CD4-positive, alpha-beta T cell treated with Interleukin-17A for 4 hours (primary cell): ENCODE data around the gene PYROXD2.

Experiments
- DNase-seq: peaks from one replicate; pipeline ENCODE4 v3.0.0-alpha.2; 2020; ENCODE audit warnings: mixed read lengths

The PYROXD2 gene

DNA sequence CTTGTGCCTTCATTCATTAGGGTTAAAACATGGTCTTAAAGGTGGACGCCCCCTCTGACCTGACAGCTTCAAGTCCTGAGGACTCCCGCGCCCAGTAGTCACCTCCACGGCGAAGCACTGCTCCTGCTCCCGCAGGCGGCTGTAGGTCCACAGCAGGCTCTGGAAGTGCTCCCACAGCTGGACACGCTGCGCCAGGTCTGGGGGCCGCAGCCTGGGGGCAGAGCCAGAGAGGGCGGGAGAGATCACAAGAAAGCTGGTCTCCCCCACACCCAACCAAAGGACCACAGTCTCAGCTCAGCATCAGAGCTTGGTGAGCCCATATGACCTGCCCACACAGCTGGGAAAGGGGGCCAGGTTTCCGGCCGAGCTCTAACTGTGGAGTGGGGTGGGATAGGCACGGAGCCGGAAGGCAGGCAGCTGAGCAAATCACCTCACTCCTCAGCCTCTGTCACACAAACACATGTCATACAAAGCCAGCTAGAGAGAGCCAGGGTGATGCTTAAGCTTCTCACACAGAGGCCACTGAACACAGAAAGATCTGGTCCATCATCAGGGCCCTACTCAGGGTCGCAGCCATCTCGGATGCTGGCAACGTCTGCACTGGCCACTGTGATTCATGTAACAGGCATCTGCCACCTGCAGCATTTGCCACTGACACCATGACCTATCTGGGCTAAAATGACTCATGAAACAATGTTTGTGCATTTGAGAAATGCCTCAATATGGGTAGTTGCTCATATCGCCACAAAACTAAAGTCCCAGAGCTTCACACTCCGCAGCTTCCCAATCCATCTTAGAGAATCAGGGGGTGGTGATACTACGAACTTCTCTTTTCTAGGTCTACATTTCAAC is 19.1 kb upstream of the PYROXD2 start:
- DNase-seq, result no peak

DNA sequence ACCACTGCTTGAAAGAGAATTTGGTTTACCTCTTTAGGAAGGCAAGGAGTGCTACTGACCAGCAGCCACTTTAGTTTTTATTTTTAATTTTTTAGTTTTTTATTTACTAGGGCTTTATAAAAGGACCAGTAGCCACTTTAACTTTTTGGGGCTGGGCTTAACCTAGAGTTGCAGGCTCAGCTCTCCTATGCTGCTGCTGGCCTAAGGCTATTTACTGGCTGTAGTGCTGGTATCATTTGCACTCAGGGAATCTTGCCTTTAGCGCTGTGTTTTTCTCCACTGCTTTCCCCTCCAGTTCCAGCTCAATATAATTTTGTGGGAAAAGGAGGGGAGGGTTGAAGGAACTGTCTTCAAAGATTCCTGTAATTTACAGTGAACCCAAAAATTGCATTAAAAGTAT is 18.4 kb upstream of the PYROXD2 start:
- no peak for DNase-seq

DNA sequence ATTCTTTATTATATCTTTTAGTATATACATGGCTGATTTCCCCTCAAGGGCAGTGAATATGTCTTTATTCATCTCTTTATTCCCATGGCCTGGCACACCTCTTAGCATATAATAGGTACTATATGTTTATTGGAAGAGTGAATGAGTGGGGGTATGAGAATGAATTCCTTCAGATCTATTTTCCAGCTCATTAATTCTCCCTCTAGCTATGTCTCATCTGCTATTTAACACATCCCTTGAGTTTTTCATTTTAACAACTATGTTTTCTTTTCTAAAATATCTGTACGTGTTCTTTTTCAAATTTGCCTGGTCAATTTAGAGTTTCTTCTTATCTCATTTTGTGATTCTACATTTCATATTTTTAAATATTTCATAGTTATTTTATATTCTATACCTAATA is 17.3 kb upstream of the PYROXD2 start:
- DNase-seq, result no peak

DNA sequence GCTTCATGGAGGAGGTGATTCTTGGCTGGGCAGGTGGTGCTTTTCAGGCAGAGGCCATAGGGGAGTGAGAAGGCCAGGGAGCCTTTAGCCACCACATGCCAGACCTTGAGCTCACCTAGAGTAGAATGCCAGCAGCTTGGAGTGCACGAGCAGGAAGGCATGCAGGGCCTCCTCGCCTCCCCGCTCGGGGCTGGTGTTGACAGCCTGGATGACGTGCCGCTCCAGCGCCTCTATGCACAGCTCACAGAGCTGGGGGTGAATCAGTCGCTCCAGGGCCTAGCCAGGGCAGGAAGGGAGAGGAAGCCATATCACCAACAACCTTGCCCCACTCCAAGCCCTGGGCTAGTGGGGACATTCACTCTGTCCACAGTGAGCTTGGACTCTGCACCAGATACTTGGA is 16.0 kb upstream of the PYROXD2 start:
- no peak for DNase-seq

DNA sequence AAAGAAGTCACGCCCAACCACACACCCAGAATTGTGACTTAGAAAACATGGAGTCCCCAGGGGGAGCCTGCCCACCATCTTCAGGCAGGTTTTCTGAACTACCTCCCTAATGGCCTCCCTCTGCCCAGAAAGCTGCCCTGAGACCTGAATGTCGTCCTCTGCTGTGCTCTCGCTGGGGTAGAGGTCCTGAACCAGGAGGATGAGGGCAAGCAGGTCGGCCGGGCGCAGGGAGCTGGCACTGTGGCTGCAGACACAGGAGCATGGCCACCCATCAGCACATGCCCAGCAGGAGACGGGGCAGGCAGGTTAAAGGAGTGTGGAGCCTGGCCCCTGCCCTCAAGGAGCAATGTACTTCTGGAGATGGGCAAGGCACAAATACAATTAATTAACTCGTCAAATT is 15.4 kb upstream of the PYROXD2 start:
- no peak for DNase-seq

DNA sequence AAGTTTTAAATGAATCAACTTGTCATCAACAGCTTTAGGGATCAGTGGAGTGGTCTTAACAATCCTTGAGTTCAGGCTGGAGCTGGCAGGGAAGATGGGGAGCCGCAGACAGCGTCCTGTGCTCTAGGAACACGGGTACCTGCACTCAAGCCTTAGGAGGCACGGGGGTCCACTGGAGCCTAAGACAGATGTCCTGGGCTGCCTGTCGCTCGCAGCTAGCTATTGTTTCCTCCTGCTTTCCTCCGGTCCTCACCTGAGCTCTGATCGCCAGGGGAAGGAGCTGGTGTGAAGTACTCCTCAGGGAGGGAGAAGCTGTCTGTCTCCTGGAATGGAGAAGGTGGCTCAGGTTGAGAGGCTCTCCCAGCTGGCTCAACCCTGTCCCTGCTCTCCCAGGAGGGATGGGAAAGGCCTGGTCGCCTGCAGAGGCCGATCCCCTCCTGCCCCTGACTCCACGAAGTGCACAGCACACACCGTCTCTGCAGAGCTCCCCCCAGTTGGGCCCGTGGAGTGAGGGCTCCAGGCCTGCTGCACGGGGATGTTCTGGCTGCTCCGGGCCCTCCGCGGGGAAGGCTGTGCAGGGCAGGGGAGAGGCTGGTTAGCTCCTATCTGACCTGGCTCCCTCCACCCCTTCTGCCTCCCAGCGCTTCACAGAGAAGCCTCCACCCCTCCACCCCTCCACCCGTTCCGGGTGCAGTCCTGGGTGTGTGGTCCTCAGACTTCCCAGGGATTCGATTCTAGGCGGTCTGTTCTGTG is 14.5 kb upstream of the PYROXD2 start:
- no peak for DNase-seq

DNA sequence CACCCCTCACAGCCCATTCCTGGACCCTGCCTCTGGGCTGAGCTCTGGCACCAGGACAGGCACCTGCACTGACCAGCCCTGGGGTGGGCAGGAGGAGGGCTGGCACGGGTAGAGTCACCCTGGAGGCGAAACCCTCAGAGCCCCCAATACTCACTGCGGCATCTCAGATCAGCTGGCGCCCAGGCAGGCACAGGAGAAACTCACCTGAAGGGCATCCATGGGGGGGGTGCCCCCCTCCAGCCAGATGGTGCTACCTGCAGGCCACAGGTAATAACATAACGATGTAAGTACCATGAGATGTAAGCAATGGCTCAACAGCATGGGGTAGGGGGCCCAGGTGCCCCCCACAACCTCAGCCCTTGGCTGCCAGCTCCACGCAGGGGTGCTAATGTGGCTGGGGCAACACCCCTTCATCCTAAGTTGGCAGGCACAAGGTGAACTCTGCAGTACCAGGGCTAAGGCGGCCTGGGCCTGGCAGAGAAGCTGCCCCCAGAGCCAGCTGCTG is 12.1 kb upstream of the PYROXD2 start:
- DNase-seq, result no peak

DNA sequence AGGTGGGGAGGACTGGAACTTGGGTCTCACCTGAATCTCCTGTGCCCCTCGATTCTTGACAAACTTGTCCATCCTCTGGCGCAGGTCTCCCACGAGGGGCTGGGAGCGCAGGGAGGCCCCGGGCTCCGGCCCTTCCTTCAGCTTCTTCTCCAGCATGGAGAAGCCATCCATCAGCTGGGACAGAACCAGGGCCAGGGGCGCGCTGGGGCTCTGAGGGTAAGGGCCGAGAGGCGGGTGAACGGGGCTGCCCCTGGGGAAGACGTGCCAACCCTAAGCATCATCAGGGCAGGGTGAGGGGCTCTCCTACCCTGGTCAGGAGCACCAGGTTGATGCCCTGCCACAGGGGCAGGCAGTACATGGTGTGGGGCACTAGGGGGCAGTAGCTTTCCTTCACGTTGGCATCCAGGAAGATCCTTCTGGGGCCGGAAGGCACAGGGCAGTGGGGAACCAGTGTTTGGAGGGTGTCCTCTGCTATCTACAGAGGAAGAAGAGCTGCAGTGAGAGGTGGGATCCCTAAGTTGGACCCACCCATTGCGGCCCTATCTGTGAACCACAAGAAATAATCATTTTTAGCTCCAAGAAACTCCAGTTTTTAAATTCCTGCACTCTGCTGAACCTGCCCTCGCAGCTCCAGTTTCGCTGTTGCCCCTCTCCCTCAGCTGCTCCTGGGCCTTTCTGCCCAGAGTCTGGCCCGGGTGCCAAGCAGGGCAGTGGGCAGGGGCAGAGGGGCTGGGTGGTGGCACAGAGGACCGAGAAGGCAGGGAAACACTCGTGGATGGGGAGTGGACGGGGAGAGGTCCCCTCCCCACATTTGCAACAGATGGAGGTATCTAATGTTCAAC is 10.8 kb upstream of the PYROXD2 start:
- DNase-seq, result peak; percentile 62

DNA sequence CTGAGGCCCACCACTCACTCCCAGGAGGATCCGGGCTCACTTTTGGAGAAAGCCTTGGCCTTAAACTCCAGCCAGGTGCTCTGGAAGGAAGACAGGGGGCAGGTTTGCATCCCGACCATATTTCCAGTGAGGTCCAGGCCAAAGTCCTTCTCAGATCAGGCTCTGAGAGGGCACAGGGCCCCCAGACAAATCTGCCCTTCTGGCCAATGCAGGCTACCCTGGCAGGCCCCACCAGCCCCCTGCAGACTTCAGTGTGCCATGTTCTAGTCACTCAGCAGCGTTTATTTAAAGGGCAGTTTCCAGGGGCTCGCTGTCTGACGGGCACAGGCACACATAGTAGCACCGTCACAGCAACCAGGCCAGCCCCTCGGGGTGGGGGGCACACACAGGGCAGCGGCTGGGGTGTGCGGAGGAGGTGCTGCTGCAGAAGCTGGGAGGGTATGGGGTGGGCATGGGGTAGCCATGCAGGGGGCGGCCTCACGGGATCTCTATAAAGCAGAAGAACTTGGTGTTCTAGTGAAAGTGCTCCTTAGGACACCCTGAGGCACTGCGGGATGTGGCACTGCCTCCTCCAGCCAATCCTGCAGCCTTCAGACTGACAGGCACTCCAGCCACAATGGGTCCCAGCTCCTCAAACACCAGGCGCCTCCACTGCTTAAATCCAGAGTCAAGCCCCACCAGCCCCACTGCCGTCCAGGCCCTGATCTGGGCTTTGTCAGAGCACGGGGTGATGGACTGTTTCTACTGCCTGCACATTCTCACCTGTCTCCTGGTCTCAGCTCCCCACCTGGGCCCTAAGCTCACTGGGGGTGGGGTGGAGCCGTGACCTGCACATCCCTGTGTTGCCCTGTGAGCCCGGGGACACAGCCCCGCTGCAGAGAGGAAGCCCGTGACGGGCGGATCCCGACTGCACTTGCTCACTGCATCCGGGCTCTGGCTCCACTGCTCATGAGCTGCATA is 9.6 kb upstream of the PYROXD2 start:
- DNase-seq, result no peak

DNA sequence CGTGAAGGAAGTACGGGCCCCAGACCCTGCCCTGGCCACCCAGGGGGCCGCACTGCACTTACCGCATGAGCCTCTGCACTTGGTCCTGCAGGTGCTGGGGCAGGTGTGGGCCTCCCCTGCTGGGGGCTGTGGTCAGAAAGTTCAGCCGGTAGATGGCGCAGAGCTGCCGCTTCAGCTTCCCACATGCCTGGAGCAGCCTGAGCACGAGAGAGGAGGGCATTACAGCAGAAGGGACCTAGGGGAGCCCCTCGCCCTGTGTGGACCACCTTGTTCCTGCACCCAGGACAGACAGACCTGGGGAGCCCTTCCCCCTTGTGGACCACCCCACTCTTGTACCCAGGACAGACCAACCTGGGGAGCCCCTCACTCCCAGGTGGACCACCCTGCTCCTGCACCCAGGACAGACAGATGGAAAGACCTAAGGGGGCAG is 8.7 kb upstream of the PYROXD2 start:
- DNase-seq, result no peak

DNA sequence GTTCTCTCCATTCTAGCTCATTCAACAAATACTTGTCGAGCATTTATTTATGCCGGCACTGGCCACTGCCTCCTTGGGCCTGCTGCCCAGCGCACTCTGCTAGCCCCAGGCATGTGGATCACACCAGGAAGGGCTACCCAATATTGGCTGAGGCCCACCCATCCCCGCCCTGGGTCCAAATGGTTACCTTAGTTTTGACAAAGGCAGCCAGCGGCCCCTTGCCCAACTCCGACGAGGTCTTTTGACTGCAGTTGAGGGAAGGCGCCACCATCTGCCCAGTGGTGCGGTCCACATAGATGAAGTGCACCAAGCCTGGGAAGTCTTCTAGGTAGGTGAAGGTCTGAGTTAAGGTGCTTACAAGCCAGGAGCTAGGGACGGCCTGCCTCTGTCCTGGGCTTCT is 7.2 kb upstream of the PYROXD2 start:
- DNase-seq, result no peak

DNA sequence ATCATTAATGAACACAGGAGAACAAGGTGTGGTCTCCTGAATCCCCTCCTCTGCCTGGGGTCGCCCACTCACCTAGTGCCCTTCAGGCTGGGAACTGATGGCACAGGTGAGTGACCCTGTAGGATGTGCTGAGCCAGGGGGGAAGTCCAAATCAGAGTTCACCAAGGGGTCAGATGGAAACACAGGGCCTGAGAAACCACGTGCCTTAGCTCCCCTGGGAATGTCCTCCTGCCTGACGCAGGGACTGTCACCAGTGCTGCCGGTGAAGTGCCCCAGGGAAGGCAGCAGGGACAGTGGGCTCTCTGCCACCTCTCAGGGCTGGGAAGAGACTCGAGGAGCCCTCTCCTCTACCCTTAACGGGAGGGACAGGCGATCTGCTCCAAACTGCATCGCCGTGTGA is 5.8 kb upstream of the PYROXD2 start:
- DNase-seq, result no peak

DNA sequence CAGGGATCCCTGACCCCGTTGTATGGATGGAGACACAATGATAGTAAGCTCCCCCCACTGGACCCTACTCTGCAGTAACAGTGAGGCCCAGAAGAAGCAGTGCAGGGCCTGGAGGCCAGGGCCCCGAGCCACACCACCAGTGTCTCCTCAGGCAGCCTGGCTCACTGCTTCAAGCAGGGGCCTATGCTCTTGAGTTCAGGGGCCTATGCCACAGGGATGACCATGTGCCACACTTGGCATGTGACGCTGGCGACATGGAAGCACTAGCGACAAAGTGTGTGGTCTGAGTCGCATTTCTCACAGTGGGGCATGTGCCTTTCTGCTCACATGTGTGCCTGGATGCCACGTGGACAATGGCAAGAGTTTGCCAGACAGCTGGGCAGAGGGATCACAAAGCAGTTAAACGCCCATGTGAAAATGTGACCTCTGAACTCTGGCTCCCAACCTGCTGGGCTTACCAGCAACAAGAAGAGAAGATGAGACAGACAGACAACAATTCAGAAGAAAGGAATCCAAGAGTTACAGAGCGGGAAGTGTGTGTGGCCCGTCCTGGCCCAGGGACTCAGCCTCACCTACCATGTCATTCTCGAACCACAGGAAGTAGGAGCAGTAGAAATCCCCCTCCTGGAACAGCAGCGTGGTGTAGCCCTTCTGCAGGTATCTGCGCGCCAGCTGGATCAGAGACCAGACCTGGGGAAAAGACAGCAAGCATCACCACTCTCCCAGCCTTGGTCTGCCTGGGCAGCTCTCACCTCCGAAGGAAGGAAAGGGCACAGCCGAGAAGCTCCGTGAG is 4.7 kb upstream of the PYROXD2 start:
- DNase-seq, result no peak

DNA sequence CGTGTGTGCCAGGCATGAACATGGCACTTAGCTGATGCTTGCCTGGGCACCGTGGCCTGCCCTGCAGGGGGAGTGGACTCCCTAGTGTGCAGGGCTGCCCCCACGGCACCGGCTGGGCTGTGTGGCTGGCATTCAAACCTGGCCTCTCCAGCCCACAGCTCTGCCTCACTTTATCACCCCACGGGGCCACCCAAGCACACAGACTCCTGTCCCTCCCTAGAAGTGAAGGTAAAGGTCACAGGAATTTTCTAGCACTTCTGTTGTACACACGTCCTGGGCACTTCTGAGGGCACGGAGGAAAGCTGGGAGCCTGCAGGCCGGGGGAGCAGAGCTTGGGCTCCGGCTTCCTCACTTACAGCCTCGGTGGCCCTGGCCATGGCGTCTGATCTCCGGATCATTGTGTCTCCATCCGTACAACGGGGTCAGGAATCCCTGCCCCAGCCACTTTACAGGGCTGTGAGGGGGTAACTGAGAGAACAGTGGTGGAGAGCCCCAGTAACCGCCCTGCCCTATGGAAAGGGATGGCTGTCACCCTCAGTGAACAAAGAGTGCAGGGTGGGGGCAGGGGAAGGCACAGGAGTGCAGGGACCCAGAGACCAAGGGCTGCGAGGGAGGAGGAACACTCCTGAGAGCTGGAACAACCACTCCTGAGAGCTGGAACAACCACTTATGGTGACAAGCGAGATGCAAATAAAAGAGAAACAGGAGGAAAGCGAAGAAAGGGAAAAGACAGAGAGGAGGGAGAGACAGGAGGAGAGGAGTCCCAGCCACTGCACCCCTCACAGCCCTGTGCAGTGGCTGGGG is 3.9 kb upstream of the PYROXD2 start:
- no peak for DNase-seq

DNA sequence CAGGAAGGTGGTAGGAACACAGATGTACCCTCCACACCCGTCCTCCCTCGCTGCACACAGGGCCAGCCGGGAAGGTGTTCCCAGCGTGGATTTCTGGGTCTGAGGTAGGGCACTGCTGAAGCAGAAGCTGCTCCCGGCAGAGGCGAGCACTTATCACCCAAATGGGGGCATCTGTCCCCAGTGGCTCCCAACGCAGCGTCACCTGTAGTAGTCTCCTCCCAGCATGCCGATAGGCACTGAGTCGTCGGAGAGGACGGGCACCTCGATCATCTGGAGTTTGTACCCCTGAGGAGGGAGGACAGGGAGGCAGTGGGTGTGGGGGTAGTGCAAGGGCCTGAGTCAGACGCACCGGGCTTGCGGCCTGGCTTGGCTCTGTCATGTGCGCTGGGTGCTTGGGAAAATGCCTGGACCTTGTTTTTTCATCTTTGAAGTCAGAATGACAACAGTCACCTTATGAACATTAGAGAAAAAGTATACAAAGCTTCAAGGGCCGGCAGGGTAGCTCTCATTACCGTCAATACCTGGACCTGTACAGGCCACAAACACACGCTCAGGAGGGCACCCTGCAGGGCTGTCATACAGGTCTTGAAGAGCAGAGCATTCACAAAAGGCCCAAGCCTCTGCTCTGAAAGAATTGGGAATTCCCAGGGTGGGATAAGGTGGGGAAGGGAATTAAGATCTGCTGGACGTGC is 3.1 kb upstream of the PYROXD2 start:
- DNase-seq, result no peak

DNA sequence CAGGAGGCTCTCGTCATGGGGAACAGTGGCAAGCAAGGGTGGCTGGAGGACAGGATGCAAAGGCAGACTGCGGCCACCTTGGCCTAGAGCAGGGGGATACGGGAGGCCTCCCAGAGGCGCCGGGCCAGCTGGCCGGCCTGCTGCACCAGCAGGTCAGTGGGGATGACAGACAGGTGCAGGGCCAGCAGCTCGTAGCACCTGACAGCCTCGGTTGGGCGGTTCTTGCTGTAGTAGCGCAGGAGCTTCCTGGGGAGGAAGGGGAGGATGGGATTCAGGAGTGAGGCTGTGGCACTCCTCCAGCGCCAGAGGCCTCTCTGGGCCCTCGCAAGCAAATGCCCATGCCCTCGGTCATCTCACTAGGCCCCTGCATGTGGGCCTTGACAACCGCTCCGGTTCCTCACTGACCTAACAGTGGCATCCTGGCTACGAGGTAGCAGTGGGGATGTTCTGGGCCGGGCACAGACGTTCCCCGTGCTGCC is 2.5 kb upstream of the PYROXD2 start:
- DNase-seq, result no peak

DNA sequence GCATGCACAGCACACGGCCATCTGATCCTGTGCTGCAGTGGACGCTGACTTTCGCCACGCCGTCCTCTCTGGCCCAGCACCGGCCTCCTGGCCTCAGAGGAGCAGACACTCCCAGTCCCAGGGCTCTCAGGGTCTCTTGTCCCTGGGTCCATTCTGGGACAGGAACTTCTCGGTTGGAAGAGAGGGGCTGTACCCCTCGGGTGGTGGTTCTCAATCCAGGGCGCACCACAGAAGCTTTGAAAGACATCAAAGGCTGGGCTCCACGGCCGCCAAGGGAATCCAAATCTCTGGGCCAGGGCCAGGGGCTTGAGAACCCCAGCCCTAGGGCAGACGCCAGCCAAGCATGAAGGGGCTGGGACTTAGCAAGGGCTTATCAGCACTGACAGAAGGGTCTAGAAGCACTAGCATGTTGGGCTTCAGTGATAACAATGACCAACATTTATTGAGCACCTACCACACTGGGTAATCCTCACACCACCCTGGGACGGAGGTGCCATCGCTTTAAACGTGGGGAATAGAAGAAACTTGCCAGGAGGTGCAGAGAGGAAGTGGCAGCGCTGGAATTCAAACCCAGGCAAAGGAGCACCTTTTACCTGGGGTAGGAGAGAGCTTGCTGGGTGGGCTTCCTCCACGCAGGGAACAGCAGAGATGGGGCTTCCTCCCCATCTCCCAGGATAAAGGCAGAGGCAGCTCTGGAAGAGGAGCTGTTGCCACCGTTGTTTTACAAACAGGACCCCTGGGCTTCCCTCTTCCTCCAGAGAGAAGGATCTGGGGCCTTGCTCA is 1.8 kb upstream of the PYROXD2 start:
- no peak for DNase-seq

DNA sequence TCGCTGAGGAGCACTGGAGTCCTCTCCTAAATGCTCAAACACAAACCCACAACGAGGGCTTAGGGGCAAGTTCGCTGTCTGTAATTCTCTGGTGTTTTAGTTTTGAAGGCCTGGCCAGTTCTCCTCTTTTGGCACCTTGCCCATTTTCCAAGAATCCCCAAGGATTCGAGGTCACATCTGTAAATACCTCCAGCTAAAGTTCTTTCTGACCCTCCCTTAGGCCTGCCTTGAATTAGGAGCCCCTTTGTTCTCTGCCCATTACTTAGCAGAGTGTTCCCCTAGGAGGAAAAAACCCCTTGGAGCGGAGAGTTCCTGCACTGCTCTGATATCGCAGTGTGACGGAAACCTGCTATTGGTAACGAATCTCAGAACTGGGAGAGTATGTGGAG is 743 bp upstream of the PYROXD2 start:
- DNase-seq, result no peak

DNA sequence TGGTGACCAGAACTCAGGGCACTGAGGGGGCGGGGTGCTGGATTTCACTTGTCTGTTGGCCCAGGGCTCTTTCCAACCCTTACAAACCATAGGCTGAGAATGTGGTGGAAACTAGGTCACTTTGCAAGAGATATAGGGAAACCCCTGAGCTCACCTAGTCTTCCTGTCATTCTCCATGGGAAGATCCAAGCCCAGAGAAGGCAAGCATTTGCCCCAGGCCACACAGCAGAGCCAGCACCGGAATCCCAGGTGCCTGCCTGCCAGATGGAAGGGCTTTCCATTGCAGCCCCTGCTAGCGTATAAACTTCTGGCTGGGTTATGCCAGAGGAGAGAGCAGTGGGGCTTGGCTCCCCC is 427 bp downstream of the PYROXD2 start:
- DNase-seq, result no peak
